Pancreas (tissue), 10 donors: ENCODE measurements around the gene TTPAL. TPM values are rescaled to one million over a fixed set of nuclear protein-coding genes. Genes with fewer than 3 reads are reported as not detected.

ENCODE experiments used
- ATAC-seq, 4 donors: fragments of 200-7000 bp; cut with Tn5 transposase; one replicate each; pipeline versions ENCODE4 v1.8.0 to v1.9.1; 2020; ENCODE audit warnings: mild to moderate bottlenecking in 4 of 4, moderate library complexity in 4 of 4
- DNase-seq, 6 donors: peaks; one replicate each; pipeline ENCODE4 v3.0.0-alpha.2; 2020
- FAIRE-seq: peaks from 2 replicates; lab custom pipeline; 2012; peaks lifted over from hg19 to GRCh38; lab: Jason Lieb, UNC
- H3K27ac ChIP-seq, 4 donors: fragments of 200-600 bp; sonication (generic); 1 replicate in 3 of 4; 2 replicates in 1 of 4; pipeline versions ENCODE4 v1.5.0 to v1.8.0; 2020
- H3K27me3 ChIP-seq, 4 donors: fragments of 200-600 bp; one replicate each; pipeline ENCODE4 v1.8.0; 2021
- H3K36me3 ChIP-seq, 3 donors: fragments of 200-600 bp; sonication (generic) in 1 of 3; one replicate each; pipeline versions ENCODE4 v1.5.0 to v1.8.0; 2020 to 2021
- H3K4me1 ChIP-seq, 3 donors: fragments of 200-600 bp; one replicate each; pipeline ENCODE4 v1.8.0; 2021
- H3K4me3 ChIP-seq, 4 donors: fragments of 200-600 bp; sonication (generic) in 2 of 4; one replicate each; pipeline versions ENCODE4 v1.5.0 to v1.8.0; 2020 to 2021
- H3K9me3 ChIP-seq, 4 donors: fragments of 200-600 bp; one replicate each; pipeline ENCODE4 v1.8.0; 2021
- CTCF ChIP-seq, 4 donors: fragments of 200-600 bp; sonication (generic) in 3 of 4; IDR thresholded peaks; one replicate each; pipeline versions ENCODE4 v1.5.0 to v1.8.0; 2021; ENCODE audit warnings: antibody characterized with exemption in 4 of 4
- WGBS, 2 donors: extraction: QIAGEN DNeasy Blood & Tissue Kit; methylation state at CpG; one replicate each; pipeline ENCODE4 v1.1.7; 2013; 5-methylcytosine and 5-hydroxymethylcytosine counted together
- intact Hi-C, 3 donors: fragments of 100-400 bp; cut with DNase I; formaldehyde crosslinking; loops; one replicate each; pipeline versions ENCODE4 v1.11.1 to v1.14.2; 2022
- polyA plus RNA-seq, 2 donors: library from polyadenylated mRNA; stranded (reverse); fragments of 200-250 nt; gene quantifications; one replicate each; pipeline ENCODE4 v1.2.3, GENCODE V29; 2013
- total RNA-seq, 6 donors: library from RNA; stranded (reverse); fragmentation: NEBNext Ultra II Directional in 4 of 6; extraction: Animal tissue kit (Norgen Biotek cat#: 25700) in 4 of 6; gene quantifications; one replicate each; pipeline versions ENCODE4 v1.2.1 to v1.2.4, GENCODE V29; 2021 to 2023
- donor health status: healthy with polysubstance abuse.
- donor health status: DM: no; HTN: no; CAD: no; lungs with moderate emphysema.
- donor health status: DM: no; HTN: no; CAD: no.
- donor health status: control.
- donor health status: control.
- donor health status: Bipolar disorder and iron deficiency.
- donor health status: DM: yes; HTN: yes; CAD: no.
- donor health status: DM: no; HTN: no; CAD: no.
- donor health status: DM: no; HTN: no; CAD: no.
- donor health status: DM: yes; HTN: yes; CAD: no.

The TTPAL gene
- total and polyA plus RNA-seq, 8 donors = 3.1 to 8.2 (median 5.9) TPM

DNA sequence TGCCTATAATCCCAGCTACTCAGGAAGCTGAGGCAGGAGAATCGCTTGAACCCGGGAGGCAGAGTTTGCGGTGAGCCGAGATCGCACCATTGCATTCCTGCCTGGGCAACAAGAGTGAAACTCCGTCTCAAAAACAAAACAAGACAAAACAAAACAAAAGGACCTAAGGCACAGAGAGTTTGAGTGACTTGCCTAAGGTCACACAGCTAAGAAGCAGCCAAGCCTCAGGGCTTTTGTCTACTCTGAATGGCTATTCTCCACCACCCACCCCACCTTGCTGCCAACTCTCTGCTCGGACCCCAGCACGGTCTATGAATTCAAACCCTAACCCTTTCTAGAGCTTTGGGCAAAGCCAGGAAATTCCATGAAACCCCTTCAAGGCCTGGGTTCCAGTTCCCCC lies 19.1 kb upstream of the TTPAL start:
- no peaks in the 10 kb centered on the region for H3K36me3 ChIP-seq
- intact Hi-C loops = no loop called here
- DNase-seq = no peak
- H3K4me3 ChIP-seq = no peak overlapping the region
- H3K4me1 ChIP-seq = peaks cover 0 to 9% (median 6%) of the 10 kb centered on the region in 3 donors
- H3K27me3 ChIP-seq = no peaks in the 10 kb centered on the region
- TF ChIP-seq CTCF (IDR thresholded peaks at IDR 0.05) = no peak
- no peak for FAIRE-seq
- no peak overlapping the region for H3K27ac ChIP-seq
- no peaks in the 10 kb centered on the region for H3K9me3 ChIP-seq
- no peak for ATAC-seq
- WGBS, 2 donors = 81 to 88% methylated on average over 8 of the region's 8 CpGs

DNA sequence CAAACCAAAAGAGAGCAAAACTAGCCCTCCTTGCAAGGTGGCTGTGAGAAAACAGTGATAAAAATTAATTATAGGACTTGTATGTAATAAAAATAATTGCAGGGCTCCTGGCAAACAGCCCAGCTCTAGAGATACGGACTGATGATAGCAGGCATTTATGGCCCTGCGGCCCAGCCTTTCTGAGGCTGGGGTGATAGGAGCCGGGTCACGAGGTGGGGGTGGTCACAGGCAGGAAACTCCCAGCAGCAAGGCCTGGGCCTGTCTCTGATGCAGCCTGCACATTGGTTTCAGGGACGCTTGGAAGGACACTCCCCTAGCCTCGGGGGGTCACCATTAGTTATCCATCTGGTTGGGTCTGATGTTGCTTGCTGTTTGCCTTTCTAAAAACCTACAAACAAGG lies 18.7 kb upstream of the TTPAL start:
- ATAC-seq = no peak
- 50 to 57% methylated on average over 6 of the region's 6 CpGs for WGBS, 2 donors

GRCh38 chr20:44459271-44459670 lies 16.4 kb upstream of the TTPAL start:
- Histone ChIP-seq H3K27ac (no peak overlapping the region), H3K36me3 (no peaks in the 10 kb centered on the region), H3K27me3 (no peaks in the 10 kb centered on the region), H3K4me1 (peaks cover 0 to 12% (median 6%) of the 10 kb centered on the region in 3 donors), H3K9me3 (no peaks in the 10 kb centered on the region), H3K4me3 (no peak overlapping the region)
- ATAC-seq = no peak
- intact Hi-C loops = no loop called here
- no peak for FAIRE-seq
- DNase-seq = no peak
- WGBS, 2 donors = 68 to 88% methylated on average over 2 of the region's 2 CpGs
- no peak for TF ChIP-seq CTCF (IDR thresholded peaks at IDR 0.05)

More for the DNA sequence above, 18.7 kb upstream of the TTPAL start:
- intact Hi-C loops = no loop called here
- Histone ChIP-seq H3K27ac (no peak overlapping the region), H3K27me3 (no peaks in the 10 kb centered on the region), H3K9me3 (no peaks in the 10 kb centered on the region), H3K4me3 (no peak overlapping the region), H3K36me3 (no peaks in the 10 kb centered on the region), H3K4me1 (peaks cover 0 to 12% (median 6%) of the 10 kb centered on the region in 3 donors)
- FAIRE-seq (no peak), DNase-seq (no peak)
- TF ChIP-seq CTCF (IDR thresholded peaks at IDR 0.05) = no peak

DNA sequence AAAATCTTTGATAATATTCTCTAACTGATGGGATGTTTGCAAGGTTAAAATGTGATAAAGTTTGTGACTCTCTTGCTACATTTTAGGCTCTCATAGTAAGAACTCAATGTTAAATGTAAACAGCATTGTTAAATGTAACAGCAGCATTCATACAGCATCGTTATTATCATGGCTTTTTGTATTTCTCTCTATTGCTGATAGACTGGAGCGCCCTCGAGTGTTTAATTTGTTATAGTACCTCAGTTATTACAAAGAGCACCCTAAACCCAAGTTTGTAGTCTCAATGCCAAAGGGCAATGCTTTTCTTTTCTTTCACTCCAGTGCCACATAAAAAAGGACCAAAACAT lies 14.9 kb upstream of the TTPAL start:
- intact Hi-C loops = loop anchor here in 2 of 3 donors (10.0 kb wide), 2 partner anchors 236 to 246 kb away; partner anchors contain the start of gene OSER1 (in 1 of the 2)
- Histone ChIP-seq H3K4me1 (peaks cover 0 to 12% (median 6%) of the 10 kb centered on the region in 3 donors), H3K27ac (no peak overlapping the region), H3K36me3 (no peaks in the 10 kb centered on the region), H3K4me3 (no peak overlapping the region), H3K27me3 (no peaks in the 10 kb centered on the region), H3K9me3 (no peaks in the 10 kb centered on the region)
- DNase-seq (no peak), FAIRE-seq (no peak), ATAC-seq (peak; percentile 32 to 77 (median 70))
- no peak for TF ChIP-seq CTCF (IDR thresholded peaks at IDR 0.05)
- WGBS, 2 donors = 8 to 10% methylated on average over 3 of the region's 3 CpGs

- Histone ChIP-seq H3K27ac (peak overlapping the region in 1 of 4 donors; percentile 37), H3K4me1 (peaks cover 0 to 12% (median 6%) of the 10 kb centered on the region in 3 donors), H3K4me3 (no peak overlapping the region), H3K9me3 (no peaks in the 10 kb centered on the region), H3K27me3 (no peaks in the 10 kb centered on the region), H3K36me3 (no peaks in the 10 kb centered on the region)
- WGBS, 2 donors = 30% methylated on average over 6 of the region's 6 CpGs
- no peak for TF ChIP-seq CTCF (IDR thresholded peaks at IDR 0.05)
- intact Hi-C loops = loop anchor here in 2 of 3 donors (10.0 kb wide), 2 partner anchors 236 to 246 kb away; partner anchors contain the start of gene OSER1 (in 1 of the 2)
- DNase-seq = no peak
- no peak for FAIRE-seq
- peak; percentile 10 to 56 (median 32) for ATAC-seq
Measured at GRCh38 chr20:44461142-44461802, 14.4 kb upstream of the TTPAL start.
